Activated CD8-positive, alpha-beta memory T cell treated with anti-CD3 and anti-CD28 coated beads, Interleukin-2, amount 50 U/mL, for 1 hour (primary cell): Measurements from ENCODE around the gene EIF5AL1.
"Not testable (repeated sequence)": the region's sequence is repeated elsewhere in the genome, so short reads cannot be mapped to it uniquely, and the experiment has no call there.

Experiments
- DNase-seq: peaks from one replicate; pipeline ENCODE4 v3.0.0-alpha.2; 2020; ENCODE audit errors: extremely low read depth

The EIF5AL1 gene

GRCh38 chr10:79509306-79509933, 2.9 kb upstream of the EIF5AL1 start:
- DNase-seq = not testable (repeated sequence)

- not testable (repeated sequence) for DNase-seq
These were observed 2.3 kb upstream of the EIF5AL1 start for GRCh38 chr10:79509934-79510508.

- not testable (repeated sequence) for DNase-seq
These were observed 4.3 kb downstream of the EIF5AL1 start for GRCh38 chr10:79516532-79517205.

GRCh38 chr10:79517567-79517966, 5.2 kb downstream of the EIF5AL1 start:
- DNase-seq = not testable (repeated sequence)

GRCh38 chr10:79521751-79522150, 9.4 kb downstream of the EIF5AL1 start:
- not testable (repeated sequence) for DNase-seq

- DNase-seq = not testable (repeated sequence)
These were observed 10.1 kb downstream of the EIF5AL1 start for GRCh38 chr10:79522464-79522863.

- DNase-seq = not testable (repeated sequence)
These were observed 11.0 kb downstream of the EIF5AL1 start for GRCh38 chr10:79523157-79523853.

GRCh38 chr10:79525049-79525710, 12.8 kb downstream of the EIF5AL1 start:
- DNase-seq = not testable (repeated sequence)

- DNase-seq = not testable (repeated sequence)
These were observed 15.9 kb downstream of the EIF5AL1 start for GRCh38 chr10:79528261-79528660.

- DNase-seq = not testable (repeated sequence)
These were observed 21.0 kb downstream of the EIF5AL1 start for GRCh38 chr10:79533142-79533902.

DNA sequence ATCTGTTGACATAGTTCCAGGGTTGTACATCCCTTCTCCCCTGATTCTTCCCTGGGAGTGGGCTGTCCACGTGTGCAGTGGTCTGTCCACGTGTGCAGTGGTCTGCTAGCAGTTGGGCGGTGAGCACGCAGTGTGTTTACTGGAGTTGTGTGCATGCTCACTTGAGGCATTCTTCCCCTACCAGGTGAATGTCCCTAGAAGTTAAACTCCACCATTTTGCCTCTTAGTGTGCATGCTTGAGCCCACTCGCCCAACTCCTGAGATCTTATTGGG, 21.5 kb downstream of the EIF5AL1 start:
- DNase-seq = not testable (repeated sequence)

DNA sequence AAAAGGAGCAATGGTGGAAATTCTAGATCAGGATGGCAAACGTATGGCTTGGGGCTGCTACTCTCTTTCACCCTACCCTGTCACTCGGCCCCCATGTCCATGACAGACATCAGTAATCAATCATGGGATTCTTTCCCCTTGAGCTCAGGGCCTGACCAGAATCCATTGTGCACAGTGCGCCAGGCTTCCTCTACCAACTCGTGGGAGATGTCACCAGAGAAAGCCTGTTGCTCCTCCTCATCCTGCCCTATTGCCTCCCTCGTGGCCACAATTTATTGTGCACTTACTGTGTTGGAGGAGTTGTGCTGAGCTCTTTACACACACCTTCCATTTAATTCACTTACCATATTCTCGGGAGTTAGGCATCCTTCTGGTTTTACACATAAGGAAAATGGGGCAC, 26.0 kb downstream of the EIF5AL1 start:
- DNase-seq = not testable (repeated sequence)

GRCh38 chr10:79540930-79541329, 28.6 kb downstream of the EIF5AL1 start:
- not testable (repeated sequence) for DNase-seq

GRCh38 chr10:79542626-79543025, 30.3 kb downstream of the EIF5AL1 start:
- no peak for DNase-seq

DNA sequence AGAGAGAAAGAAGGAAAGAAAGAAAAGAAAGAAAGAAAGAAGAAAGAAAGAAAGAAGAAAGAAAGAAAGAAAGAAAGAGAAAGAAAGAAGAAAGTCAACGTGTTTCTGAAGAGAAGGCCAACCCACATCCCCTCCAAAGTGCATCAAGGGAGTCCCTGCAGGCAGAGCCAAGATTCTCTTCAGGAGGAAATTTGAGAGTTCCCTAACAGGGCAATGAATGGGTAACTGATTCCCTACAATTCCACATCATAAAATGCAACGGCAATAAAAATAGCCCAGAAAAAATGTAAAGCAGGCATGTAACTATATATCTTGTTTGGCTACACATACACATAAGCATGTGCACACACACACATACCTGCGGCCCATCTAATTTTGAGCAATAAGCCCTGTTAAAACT, 32.1 kb downstream of the EIF5AL1 start:
- not testable (repeated sequence) for DNase-seq

DNA sequence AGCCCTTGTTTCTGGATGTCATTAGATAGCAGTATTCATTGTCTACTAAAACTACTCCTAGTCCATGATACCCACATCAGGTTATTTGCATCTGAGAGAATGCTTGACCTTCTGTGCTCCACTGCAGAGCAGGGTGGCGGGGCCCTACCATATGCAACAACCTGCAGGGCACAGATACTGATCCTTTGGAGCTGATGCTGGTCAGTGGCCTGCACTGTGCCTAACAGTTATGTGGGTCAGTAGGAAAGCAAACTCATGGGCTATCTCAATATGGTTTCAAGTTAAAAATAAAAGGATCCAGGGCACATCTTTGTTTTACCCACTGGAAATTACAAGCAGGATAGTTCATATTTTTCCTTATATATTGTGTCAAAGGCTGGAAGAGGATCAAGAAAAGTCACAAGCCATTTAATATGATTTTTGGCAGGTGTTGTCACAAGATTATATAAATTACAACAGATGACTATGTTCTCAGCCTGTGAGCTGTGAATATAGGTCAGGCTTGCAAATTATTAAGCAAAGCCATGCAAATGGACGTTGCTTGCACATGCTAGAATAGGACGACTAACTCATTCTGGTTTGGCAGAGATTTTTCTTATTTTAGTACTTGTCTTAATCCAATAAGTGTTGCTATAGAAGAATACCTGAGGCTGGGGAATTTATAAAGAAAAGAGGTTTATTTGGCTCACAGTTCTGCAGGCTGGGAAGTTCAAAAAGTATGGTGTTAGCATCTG, 32.8 kb downstream of the EIF5AL1 start:
- not testable (repeated sequence) for DNase-seq

DNA sequence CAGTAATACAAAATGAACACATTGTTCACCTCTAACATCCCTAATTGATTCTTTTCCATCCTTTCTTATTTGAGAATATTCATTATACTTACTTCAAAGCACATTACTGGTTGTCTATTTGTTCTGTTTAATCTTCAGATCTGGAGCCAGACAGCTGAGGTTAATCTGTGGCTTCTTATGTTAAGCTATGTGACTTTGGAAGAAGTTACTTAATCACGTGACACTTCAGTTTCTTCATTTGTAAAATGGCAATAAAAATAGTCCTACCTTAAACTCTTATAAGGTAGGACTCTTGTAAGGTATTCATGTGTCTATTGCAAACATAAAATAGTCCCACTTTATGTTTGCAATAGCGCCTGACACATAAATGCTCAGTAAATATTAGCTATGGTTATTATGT, 34.8 kb downstream of the EIF5AL1 start:
- DNase-seq = not testable (repeated sequence)

DNA sequence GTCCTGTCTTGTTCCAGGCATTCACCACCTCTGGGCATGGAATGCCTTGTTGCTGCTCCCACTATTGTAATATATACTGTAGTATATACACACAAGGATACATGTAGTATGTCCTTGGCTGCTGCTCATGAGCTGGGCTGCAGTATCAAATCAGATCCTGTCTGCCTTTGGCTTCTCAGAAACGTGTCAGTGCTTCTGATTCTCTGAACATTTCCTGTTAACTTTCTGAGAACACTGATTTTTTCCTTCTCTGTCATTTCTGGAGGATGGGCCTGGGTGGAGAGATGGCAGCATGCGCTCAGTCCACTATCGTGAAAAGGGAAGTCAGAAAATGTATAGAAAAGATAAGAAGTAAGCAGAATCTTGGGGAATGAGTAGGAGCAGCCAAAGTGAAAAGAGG, 35.6 kb downstream of the EIF5AL1 start:
- no peak for DNase-seq

DNA sequence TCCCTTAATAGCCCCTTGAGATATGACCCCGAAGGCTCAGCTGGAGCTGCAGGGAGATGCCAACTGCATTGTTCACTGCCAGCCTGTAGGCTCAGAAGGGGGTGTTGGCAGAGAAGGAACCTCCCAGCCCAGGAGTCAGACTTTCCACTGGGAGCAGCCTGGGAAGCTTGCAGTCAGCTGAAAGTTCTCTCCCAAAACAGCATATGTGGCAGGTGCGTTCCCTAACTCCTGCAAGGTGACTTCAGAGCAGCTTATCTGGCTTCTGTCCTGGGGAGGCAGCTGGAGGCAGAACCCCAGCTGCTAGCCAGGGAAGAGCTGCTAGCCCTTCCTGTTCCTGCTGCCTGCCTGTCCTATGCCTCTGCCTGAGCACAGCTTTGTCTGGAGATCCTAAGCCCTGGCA, 39.8 kb downstream of the EIF5AL1 start:
- no peak for DNase-seq
